Prostate gland (tissue), 2 donors: ENCODE results near the gene FDPS. TPM values are rescaled to one million over a fixed set of nuclear protein-coding genes. Genes with fewer than 3 reads are reported as not detected.
A peak's percentile ranks its signal among the peaks of the same experiment; 100 is the strongest.

ENCODE experiments used
- DNase-seq: peaks from one replicate; pipeline ENCODE4 v3.0.0-alpha.2; 2019; ENCODE audit warnings: low spot score
- H3K27ac ChIP-seq, 2 donors: fragments of 200-600 bp; sonication (generic); 2 replicates each; pipeline ENCODE4 v1.5.1; 2017 to 2019
- H3K27me3 ChIP-seq: fragments of 200-600 bp; sonication (generic); replicated peaks from 2 replicates; pipeline ENCODE4 v1.5.1; 2019; ENCODE audit not compliant: insufficient read depth
- H3K36me3 ChIP-seq, 2 donors: fragments of 200-600 bp; sonication (generic); 1 replicate in 1 of 2; 2 replicates in 1 of 2; pipeline versions ENCODE4 v1.5.1 to v1.8.1; 2017 to 2019
- H3K4me1 ChIP-seq: fragments of 200-600 bp; sonication (generic); replicated peaks from 2 replicates; pipeline ENCODE4 v1.5.1; 2019
- H3K4me3 ChIP-seq, 2 donors: fragments of 200-600 bp; sonication (generic); 2 replicates each; pipeline ENCODE4 v1.5.1; 2017 to 2019
- H3K9me3 ChIP-seq: fragments of 200-600 bp; sonication (generic); 2 replicates; pipeline ENCODE4 v1.5.1; 2017
- POLR2A ChIP-seq: fragments of 450-650 bp; IDR thresholded peaks from one replicate; pipeline ENCODE4 v1.6.1; 2016; ENCODE audit warnings: antibody characterized with exemption, mild to moderate bottlenecking
- POLR2AphosphoS5 ChIP-seq: sonication (generic); formaldehyde crosslinking; IDR thresholded peaks from one replicate; pipeline ENCODE4 v1.6.1; 2017; ENCODE audit warnings: antibody characterized with exemption
- WGBS: methylation state at CpG from one replicate; pipeline ENCODE4 v1.1.5; 2018; 5-methylcytosine and 5-hydroxymethylcytosine counted together
- intact Hi-C: fragments of 100-400 bp; cut with DNase I; formaldehyde crosslinking; loops from one replicate; pipeline ENCODE4 v1.14.2; 2022
- total RNA-seq, 2 donors: library from RNA; depleted of rRNA; stranded (reverse); fragments of >200 nt; gene quantifications; one replicate each; pipeline ENCODE4 v1.1.0, GENCODE V29; 2016
- TF ChIP-seq, protein P1 (sequence below), 4 experiments: fragments of 200-600 bp in 2 of 4; fragments of 450-650 bp in 2 of 4; sonication (generic) in 2 of 4; IDR thresholded peaks; 1 replicate in 3 of 4; 2 replicates in 1 of 4; pipeline ENCODE4 v1.5.1; 2016 to 2019; ENCODE audit warnings: antibody characterized with exemption in 4 of 4, mild to moderate bottlenecking in 2 of 4, moderate library complexity in 2 of 4

FDPS gene
- total RNA-seq, 2 donors from 2014 or later = 59.6 to 100 TPM

DNA sequence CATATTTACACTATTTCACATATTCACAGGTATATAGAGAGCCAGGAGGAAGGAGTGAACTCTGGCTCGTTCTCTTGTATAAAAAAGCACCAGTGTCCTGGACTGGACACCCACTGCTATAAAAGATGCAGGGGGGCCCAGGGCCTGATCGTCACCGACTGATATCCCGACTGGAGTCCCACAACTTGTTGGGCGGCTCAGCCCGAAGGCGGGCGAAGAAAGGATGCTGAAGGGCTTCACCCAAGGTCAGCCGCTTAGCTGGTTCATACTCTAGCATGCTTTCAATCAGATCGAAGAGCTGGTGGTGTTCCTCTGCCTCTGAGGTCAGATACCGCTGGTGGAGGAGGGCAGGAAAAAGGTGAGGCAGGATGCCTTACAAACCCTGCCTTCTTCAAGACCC, 45.6 kb upstream of the FDPS start:
- 80% methylated on average over 11 of the region's 11 CpGs for WGBS
- Histone ChIP-seq H3K36me3 (peaks cover 0 to 26% of the 10 kb centered on the region in 2 donors), H3K4me1 (no peaks in the 10 kb centered on the region), H3K4me3 (no peak overlapping the region), H3K27ac (peak overlapping the region in 1 of 2 donors; percentile 79), H3K9me3 (no peaks in the 10 kb centered on the region), H3K27me3 (no peaks in the 10 kb centered on the region)
- DNase-seq = no peak
- TF ChIP-seq POLR2A (no peak), POLR2AphosphoS5 (no peak)
- TF ChIP-seq, protein P1, sequence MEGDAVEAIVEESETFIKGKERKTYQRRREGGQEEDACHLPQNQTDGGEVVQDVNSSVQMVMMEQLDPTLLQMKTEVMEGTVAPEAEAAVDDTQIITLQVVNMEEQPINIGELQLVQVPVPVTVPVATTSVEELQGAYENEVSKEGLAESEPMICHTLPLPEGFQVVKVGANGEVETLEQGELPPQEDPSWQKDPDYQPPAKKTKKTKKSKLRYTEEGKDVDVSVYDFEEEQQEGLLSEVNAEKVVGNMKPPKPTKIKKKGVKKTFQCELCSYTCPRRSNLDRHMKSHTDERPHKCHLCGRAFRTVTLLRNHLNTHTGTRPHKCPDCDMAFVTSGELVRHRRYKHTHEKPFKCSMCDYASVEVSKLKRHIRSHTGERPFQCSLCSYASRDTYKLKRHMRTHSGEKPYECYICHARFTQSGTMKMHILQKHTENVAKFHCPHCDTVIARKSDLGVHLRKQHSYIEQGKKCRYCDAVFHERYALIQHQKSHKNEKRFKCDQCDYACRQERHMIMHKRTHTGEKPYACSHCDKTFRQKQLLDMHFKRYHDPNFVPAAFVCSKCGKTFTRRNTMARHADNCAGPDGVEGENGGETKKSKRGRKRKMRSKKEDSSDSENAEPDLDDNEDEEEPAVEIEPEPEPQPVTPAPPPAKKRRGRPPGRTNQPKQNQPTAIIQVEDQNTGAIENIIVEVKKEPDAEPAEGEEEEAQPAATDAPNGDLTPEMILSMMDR (IDR thresholded peaks at IDR 0.05) = no peak
- intact Hi-C loops = no loop called here

DNA sequence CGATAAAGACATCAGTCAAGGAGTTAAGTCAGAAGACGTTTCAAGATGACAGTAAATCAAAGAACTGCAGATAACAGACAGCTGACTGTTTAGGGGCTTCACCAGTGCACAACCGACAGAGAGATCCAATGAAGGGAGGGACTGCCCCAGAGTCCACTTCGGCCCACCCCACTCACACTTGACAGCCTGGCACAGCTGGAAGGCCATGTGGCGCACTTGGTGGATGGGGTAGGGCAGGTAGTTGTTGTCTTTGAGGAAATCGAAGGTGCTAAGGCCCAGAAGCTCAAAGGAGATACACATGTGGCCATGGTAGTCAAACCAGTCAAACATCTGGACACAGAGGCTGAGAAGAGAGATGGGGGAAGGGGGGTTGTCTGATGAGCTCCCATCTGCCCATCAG, 42.1 kb upstream of the FDPS start:
- Histone ChIP-seq H3K9me3 (no peaks in the 10 kb centered on the region), H3K27ac (no peak overlapping the region), H3K27me3 (no peaks in the 10 kb centered on the region), H3K36me3 (peaks cover 13 to 43% of the 10 kb centered on the region in 2 donors), H3K4me1 (no peaks in the 10 kb centered on the region), H3K4me3 (no peak overlapping the region)
- WGBS = 87% methylated on average over 6 of the region's 6 CpGs
- TF ChIP-seq, protein P1 (IDR thresholded peaks at IDR 0.05) = no peak
- TF ChIP-seq POLR2AphosphoS5 (no peak), POLR2A (no peak)
- intact Hi-C loops = no loop called here
- no peak for DNase-seq

DNA sequence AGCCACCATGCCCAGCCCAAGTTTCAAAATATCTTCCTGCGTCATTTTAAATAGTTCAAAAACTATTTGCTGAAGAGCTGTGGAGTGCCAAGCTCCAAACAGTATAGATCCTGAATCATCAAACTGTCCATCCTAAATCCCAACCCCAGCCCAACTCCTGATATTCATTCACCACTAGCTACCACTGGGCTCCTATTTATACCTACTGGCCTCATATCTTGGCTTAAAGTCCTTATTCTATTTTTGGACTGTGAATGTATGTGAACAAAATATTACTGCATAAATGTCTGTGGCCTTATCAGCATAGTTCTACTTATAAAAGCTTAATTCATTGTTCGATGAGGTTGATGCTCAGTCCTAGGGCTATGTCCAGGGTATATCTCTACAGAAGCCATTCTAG, 41.3 kb upstream of the FDPS start:
- TF ChIP-seq, protein P1 (IDR thresholded peaks at IDR 0.05) = no peak
- no peak for TF ChIP-seq POLR2AphosphoS5
- TF ChIP-seq POLR2A = no peak
- intact Hi-C loops = no loop called here
- H3K36me3 ChIP-seq = peaks cover 13 to 43% of the 10 kb centered on the region in 2 donors

DNA sequence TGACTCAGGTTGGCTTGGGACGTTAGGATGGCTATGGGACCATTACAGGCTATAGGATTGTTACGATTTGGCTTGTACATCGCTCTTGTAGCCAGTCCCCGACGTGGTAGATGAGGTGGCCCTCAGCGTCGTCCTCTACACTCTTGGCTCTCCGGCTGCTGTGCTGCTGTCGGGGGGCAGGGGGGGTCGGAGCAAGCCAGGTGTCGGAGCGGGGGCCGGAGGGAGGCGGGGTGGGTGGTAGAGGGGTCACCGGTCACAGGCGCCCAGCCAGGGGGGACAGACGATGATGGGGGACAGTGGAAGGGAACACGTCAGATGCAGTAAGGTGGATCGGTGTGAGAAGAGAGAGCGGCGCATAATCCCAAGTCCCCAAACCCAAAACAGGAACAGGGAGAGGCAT, 40.0 kb upstream of the FDPS start:
- Histone ChIP-seq H3K27me3 (no peaks in the 10 kb centered on the region), H3K4me1 (no peaks in the 10 kb centered on the region), H3K36me3 (peaks cover 13 to 42% of the 10 kb centered on the region in 2 donors), H3K9me3 (no peaks in the 10 kb centered on the region), H3K27ac (no peak overlapping the region), H3K4me3 (no peak overlapping the region)
- 85% methylated on average over 20 of the region's 21 CpGs for WGBS
- TF ChIP-seq POLR2A = no peak
- intact Hi-C loops = no loop called here
- no peak for DNase-seq

More for the DNA sequence above, 41.3 kb upstream of the FDPS start:
- Histone ChIP-seq H3K9me3 (no peaks in the 10 kb centered on the region), H3K4me3 (no peak overlapping the region), H3K27me3 (no peaks in the 10 kb centered on the region), H3K4me1 (no peaks in the 10 kb centered on the region), H3K27ac (no peak overlapping the region)
- DNase-seq = no peak
- WGBS = 93% methylated on average over 2 of the region's 2 CpGs

DNA sequence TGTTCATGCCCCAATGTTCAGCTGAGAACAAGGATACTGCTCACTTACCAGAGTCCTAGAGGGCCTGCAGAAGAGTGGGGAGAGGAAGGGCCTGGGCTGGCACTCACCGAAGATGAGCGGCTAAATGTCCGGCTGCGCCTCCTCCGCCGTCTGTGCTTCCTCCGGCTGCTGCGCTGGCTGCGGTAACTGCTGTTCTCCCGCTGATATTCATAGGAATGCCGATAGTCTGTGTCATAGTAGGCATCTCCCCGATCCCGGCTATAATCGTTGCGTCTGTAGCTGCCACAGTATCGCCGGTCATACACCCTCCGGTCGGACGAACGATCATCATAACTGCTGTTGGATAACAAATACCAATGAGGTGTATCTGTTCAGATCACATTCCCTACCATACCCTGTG, 39.3 kb upstream of the FDPS start:
- Histone ChIP-seq H3K4me1 (no peaks in the 10 kb centered on the region), H3K27me3 (no peaks in the 10 kb centered on the region), H3K4me3 (no peak overlapping the region), H3K9me3 (no peaks in the 10 kb centered on the region), H3K27ac (no peak overlapping the region), H3K36me3 (peaks cover 13 to 35% of the 10 kb centered on the region in 2 donors)
- no peak for DNase-seq
- intact Hi-C loops = no loop called here
- no peak for TF ChIP-seq POLR2A
- TF ChIP-seq POLR2AphosphoS5 = no peak
- WGBS = 91% methylated on average over 21 of the region's 21 CpGs

DNA sequence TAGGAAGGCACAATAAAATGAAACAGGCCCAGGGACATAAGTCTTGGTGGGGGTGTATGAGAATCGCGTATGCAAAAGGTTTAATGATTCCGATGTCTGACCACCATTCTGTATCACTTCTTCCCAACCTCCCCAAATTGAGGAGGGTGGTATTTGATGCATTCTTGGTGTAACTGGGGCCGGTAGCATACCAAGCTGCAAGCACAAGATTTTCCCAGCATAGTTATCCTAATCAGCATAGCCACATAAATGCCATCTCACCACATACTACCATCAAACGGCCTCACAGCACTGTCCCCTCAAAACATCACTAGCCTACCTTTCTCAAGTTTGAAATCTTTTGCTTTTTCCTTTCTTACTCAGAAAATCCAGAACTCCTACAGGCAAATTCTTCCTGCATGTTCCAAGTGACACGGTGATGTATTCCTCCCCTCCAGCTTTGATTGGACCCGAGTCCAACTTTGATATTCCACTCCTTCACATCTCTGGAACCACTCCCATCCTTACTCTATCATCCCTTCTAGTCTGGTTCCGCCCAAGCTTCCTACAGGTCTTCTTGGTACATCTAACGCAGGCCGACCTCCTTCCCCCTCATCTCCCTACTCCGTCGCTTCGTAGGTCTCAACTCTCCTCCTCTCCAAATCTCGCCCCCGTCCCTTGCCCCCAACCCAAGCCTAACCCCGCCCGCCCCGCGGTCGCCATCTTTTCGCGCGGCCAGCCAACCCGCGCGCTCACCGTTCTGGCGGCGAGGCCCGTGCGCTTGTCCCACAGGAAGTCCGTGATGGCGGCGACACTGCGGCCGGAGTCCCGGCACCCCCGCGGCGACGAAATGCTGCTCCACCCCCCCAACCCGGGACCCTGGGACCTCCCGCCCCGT, 36.0 kb upstream of the FDPS start:
- peak overlapping the region; percentile 97 to 99 for H3K27ac ChIP-seq
- no peak for DNase-seq
- H3K4me1 ChIP-seq = no peaks in the 10 kb centered on the region

More for the DNA sequence above, 36.0 kb upstream of the FDPS start:
- TF ChIP-seq, protein P1 (IDR thresholded peaks at IDR 0.05) = no peak
- no peak for TF ChIP-seq POLR2AphosphoS5
- TF ChIP-seq POLR2A = no peak
- Histone ChIP-seq H3K9me3 (no peaks in the 10 kb centered on the region), H3K27me3 (no peaks in the 10 kb centered on the region), H3K36me3 (peaks cover 13 to 20% of the 10 kb centered on the region in 2 donors), H3K4me3 (peak overlapping the region; percentile 93)
- intact Hi-C loops = loop anchor here (2.0 to 10.0 kb wide), 3 partner anchors 48 to 292 kb away; partner anchors contain the start of genes ASH1L and RUSC1
- 5% methylated on average over 44 of the region's 44 CpGs for WGBS
